Measurements from ENCODE around the gene RAG1.

GRCh38 chr11:36532941-36533601 lies 34.7 kb upstream of the RAG1 start:
- TF ChIP-seq, protein P1, sequence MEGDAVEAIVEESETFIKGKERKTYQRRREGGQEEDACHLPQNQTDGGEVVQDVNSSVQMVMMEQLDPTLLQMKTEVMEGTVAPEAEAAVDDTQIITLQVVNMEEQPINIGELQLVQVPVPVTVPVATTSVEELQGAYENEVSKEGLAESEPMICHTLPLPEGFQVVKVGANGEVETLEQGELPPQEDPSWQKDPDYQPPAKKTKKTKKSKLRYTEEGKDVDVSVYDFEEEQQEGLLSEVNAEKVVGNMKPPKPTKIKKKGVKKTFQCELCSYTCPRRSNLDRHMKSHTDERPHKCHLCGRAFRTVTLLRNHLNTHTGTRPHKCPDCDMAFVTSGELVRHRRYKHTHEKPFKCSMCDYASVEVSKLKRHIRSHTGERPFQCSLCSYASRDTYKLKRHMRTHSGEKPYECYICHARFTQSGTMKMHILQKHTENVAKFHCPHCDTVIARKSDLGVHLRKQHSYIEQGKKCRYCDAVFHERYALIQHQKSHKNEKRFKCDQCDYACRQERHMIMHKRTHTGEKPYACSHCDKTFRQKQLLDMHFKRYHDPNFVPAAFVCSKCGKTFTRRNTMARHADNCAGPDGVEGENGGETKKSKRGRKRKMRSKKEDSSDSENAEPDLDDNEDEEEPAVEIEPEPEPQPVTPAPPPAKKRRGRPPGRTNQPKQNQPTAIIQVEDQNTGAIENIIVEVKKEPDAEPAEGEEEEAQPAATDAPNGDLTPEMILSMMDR (IDR thresholded peaks at IDR 0.05) = no peak
- no peak for TF ChIP-seq POLR2A (IDR thresholded peaks at IDR 0.05)
- TF ChIP-seq POLR2AphosphoS5 (IDR thresholded peaks at IDR 0.05) = no peak
